Measurements from ENCODE around the gene BMAL2.

BMAL2 gene

GRCh38 chr12:27289414-27289813 lies 43.2 kb upstream of the BMAL2 start:
- H4K91ac ChIP-seq (ENCODE audit: low read depth, low read length, poor library complexity): no peak overlapping the region
- H3K27ac ChIP-seq (replicated peaks; ENCODE audit: low read length): no peak overlapping the region
- no peak overlapping the region for H3K4ac ChIP-seq (ENCODE audit: low read length)
- no peaks in the 10 kb centered on the region for H3K79me1 ChIP-seq (ENCODE audit: low read depth, low read length)
- H3K4me3 ChIP-seq (ENCODE audit: low read length in 2 of 2): no peak overlapping the region
- peaks cover 4 to 30% of the 10 kb centered on the region in 2 donors for H3K4me1 ChIP-seq (ENCODE audit: control insufficient read depth in 2 of 2, insufficient read depth in 1 of 2, low read depth in 1 of 2, low read length in 2 of 2)
- no peak overlapping the region for H3K23ac ChIP-seq (ENCODE audit: low read depth, low read length, poor library complexity)
- H2BK15ac ChIP-seq (ENCODE audit: low read length): no peak overlapping the region
- H2BK5ac ChIP-seq (ENCODE audit: low read length): no peak overlapping the region
- no peak overlapping the region for H2BK12ac ChIP-seq (ENCODE audit: low read length)
- no peak for DNase-seq (ENCODE audit: low spot score)
- H3K18ac ChIP-seq (ENCODE audit: low read length): no peak overlapping the region
- no peak overlapping the region for H2AFZ ChIP-seq (ENCODE audit: low read length)
- H3K9ac ChIP-seq (ENCODE audit: low read depth, low read length, poor library complexity): no peak overlapping the region
- no peak overlapping the region for H4K8ac ChIP-seq (ENCODE audit: low read depth, low read length)
- H3K36me3 ChIP-seq (replicated peaks in 1 of 2; ENCODE audit: control insufficient read depth in 2 of 2, insufficient read depth in 2 of 2, low read length in 2 of 2): no peaks in the 10 kb centered on the region
- no peak overlapping the region for H2AK5ac ChIP-seq (ENCODE audit: low read depth, low read length)
- no peak overlapping the region for H2BK120ac ChIP-seq (ENCODE audit: low read depth, low read length)
- no peaks in the 10 kb centered on the region for H3K9me3 ChIP-seq (replicated peaks in 1 of 2; ENCODE audit: control insufficient read depth in 2 of 2, insufficient read depth in 1 of 2, low read depth in 1 of 2, low read length in 2 of 2)
- H3K14ac ChIP-seq (ENCODE audit: low read length): no peak overlapping the region
- no CpG with 5 or more reads among the region's 3 CpGs for WGBS, 2 donors (ENCODE audit: extremely low coverage in 2 of 2, insufficient read length in 2 of 2, insufficient replicate concordance in 1 of 2)
- H3K4me2 ChIP-seq (ENCODE audit: insufficient read depth, low read length, poor library complexity, severe bottlenecking): no peak overlapping the region
- H3K27me3 ChIP-seq (ENCODE audit: control insufficient read depth in 3 of 3, insufficient read depth in 3 of 3, low read depth in 1 of 3, low read length in 3 of 3): no peaks in the 10 kb centered on the region

DNA sequence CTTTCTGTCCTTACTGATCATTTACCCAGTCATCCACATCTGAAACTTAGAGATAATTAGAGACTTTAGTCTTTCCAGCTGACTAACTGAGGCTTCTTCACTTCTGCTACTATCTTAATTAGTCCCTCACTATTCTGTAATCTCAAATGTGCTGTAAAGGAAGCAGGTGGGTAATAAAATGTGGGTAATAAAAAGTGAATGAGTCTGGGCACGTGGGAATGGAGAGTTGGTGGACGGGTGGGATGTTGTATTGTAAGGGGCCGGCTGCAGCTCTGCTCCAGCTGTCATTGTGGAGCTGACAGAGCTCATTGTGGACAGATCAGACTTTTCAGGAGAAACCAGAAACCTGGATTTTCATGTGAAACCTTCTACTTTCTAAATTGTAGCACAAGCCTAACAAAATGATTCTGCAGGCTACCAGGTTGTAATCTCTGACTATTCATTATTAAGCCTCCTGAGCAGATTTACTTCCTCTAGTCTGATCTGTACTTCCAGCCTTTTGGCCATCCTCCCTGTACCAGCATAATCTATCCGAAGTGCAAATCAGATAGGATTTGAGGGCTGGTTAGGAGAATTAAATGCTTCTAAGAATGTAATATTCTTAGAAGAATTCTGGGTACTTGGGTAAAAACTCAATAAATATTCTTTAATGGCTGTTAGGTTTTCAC lies 42.0 kb upstream of the BMAL2 start:
- Histone ChIP-seq H3K9me3 (replicated peaks in 1 of 2; ENCODE audit: control insufficient read depth in 2 of 2, insufficient read depth in 1 of 2, low read depth in 1 of 2, low read length in 2 of 2) (no peaks in the 10 kb centered on the region), H3K18ac (ENCODE audit: low read length) (no peak overlapping the region), H3K14ac (ENCODE audit: low read length) (no peak overlapping the region), H3K4ac (ENCODE audit: low read length) (no peak overlapping the region), H3K4me2 (ENCODE audit: insufficient read depth, low read length, poor library complexity, severe bottlenecking) (no peak overlapping the region), H2BK15ac (ENCODE audit: low read length) (no peak overlapping the region), H2BK12ac (ENCODE audit: low read length) (no peak overlapping the region), H4K8ac (ENCODE audit: low read depth, low read length) (no peak overlapping the region), H3K4me1 (ENCODE audit: control insufficient read depth in 2 of 2, insufficient read depth in 1 of 2, low read depth in 1 of 2, low read length in 2 of 2) (peaks cover 1 to 18% of the 10 kb centered on the region in 2 donors), H3K27ac (replicated peaks; ENCODE audit: low read length) (no peak overlapping the region), H2AFZ (ENCODE audit: low read length) (no peak overlapping the region), H2AK5ac (ENCODE audit: low read depth, low read length) (no peak overlapping the region), H2BK5ac (ENCODE audit: low read length) (no peak overlapping the region), H3K36me3 (replicated peaks in 1 of 2; ENCODE audit: control insufficient read depth in 2 of 2, insufficient read depth in 2 of 2, low read length in 2 of 2) (no peaks in the 10 kb centered on the region), H3K79me1 (ENCODE audit: low read depth, low read length) (no peaks in the 10 kb centered on the region), H3K4me3 (ENCODE audit: low read length in 2 of 2) (no peak overlapping the region), H3K27me3 (ENCODE audit: control insufficient read depth in 3 of 3, insufficient read depth in 3 of 3, low read depth in 1 of 3, low read length in 3 of 3) (no peaks in the 10 kb centered on the region), H2BK120ac (ENCODE audit: low read depth, low read length) (no peak overlapping the region), H3K23ac (ENCODE audit: low read depth, low read length, poor library complexity) (no peak overlapping the region), H3K9ac (ENCODE audit: low read depth, low read length, poor library complexity) (no peak overlapping the region), H4K91ac (ENCODE audit: low read depth, low read length, poor library complexity) (no peak overlapping the region)
- WGBS, 2 donors (ENCODE audit: extremely low coverage in 2 of 2, insufficient read length in 2 of 2, insufficient replicate concordance in 1 of 2): no CpG with 5 or more reads among the region's 4 CpGs
- DNase-seq (ENCODE audit: low spot score): no peak

- Histone ChIP-seq H3K14ac (ENCODE audit: low read length) (no peak overlapping the region), H3K36me3 (replicated peaks in 1 of 2; ENCODE audit: control insufficient read depth in 2 of 2, insufficient read depth in 2 of 2, low read length in 2 of 2) (no peaks in the 10 kb centered on the region), H3K18ac (ENCODE audit: low read length) (no peak overlapping the region), H4K8ac (ENCODE audit: low read depth, low read length) (no peak overlapping the region), H2BK15ac (ENCODE audit: low read length) (no peak overlapping the region), H2BK12ac (ENCODE audit: low read length) (no peak overlapping the region), H3K4me2 (ENCODE audit: insufficient read depth, low read length, poor library complexity, severe bottlenecking) (no peak overlapping the region), H2BK5ac (ENCODE audit: low read length) (no peak overlapping the region), H4K91ac (ENCODE audit: low read depth, low read length, poor library complexity) (no peak overlapping the region), H2AK5ac (ENCODE audit: low read depth, low read length) (no peak overlapping the region), H3K4me1 (ENCODE audit: control insufficient read depth in 2 of 2, insufficient read depth in 1 of 2, low read depth in 1 of 2, low read length in 2 of 2) (peaks cover 1 to 17% of the 10 kb centered on the region in 2 donors), H3K9ac (ENCODE audit: low read depth, low read length, poor library complexity) (no peak overlapping the region), H3K27ac (replicated peaks; ENCODE audit: low read length) (no peak overlapping the region), H3K27me3 (ENCODE audit: control insufficient read depth in 3 of 3, insufficient read depth in 3 of 3, low read depth in 1 of 3, low read length in 3 of 3) (no peaks in the 10 kb centered on the region), H3K4me3 (ENCODE audit: low read length in 2 of 2) (no peak overlapping the region), H2BK120ac (ENCODE audit: low read depth, low read length) (no peak overlapping the region), H2AFZ (ENCODE audit: low read length) (no peak overlapping the region), H3K79me1 (ENCODE audit: low read depth, low read length) (no peaks in the 10 kb centered on the region), H3K9me3 (replicated peaks in 1 of 2; ENCODE audit: control insufficient read depth in 2 of 2, insufficient read depth in 1 of 2, low read depth in 1 of 2, low read length in 2 of 2) (no peaks in the 10 kb centered on the region), H3K23ac (ENCODE audit: low read depth, low read length, poor library complexity) (no peak overlapping the region), H3K4ac (ENCODE audit: low read length) (no peak overlapping the region)
- no peak for DNase-seq (ENCODE audit: low spot score)
- no CpG with 5 or more reads among the region's 1 CpG for WGBS, 2 donors (ENCODE audit: extremely low coverage in 2 of 2, insufficient read length in 2 of 2, insufficient replicate concordance in 1 of 2)
Observed at GRCh38 chr12:27291862-27292261, 40.8 kb upstream of the BMAL2 start.

GRCh38 chr12:27292718-27293117 lies 39.9 kb upstream of the BMAL2 start:
- no peak overlapping the region for H2BK120ac ChIP-seq (ENCODE audit: low read depth, low read length)
- no peak overlapping the region for H3K27ac ChIP-seq (replicated peaks; ENCODE audit: low read length)
- no CpG with 5 or more reads among the region's 2 CpGs for WGBS, 2 donors (ENCODE audit: extremely low coverage in 2 of 2, insufficient read length in 2 of 2, insufficient replicate concordance in 1 of 2)

More at GRCh38 chr12:27292718-27293117, 39.9 kb upstream of the BMAL2 start:
- Histone ChIP-seq H2BK12ac (ENCODE audit: low read length) (no peak overlapping the region), H2BK15ac (ENCODE audit: low read length) (no peak overlapping the region), H3K27me3 (ENCODE audit: control insufficient read depth in 3 of 3, insufficient read depth in 3 of 3, low read depth in 1 of 3, low read length in 3 of 3) (no peaks in the 10 kb centered on the region), H3K4ac (ENCODE audit: low read length) (no peak overlapping the region), H2BK5ac (ENCODE audit: low read length) (no peak overlapping the region), H3K4me1 (ENCODE audit: control insufficient read depth in 2 of 2, insufficient read depth in 1 of 2, low read depth in 1 of 2, low read length in 2 of 2) (peaks cover 1 to 17% of the 10 kb centered on the region in 2 donors), H2AFZ (ENCODE audit: low read length) (no peak overlapping the region), H3K9ac (ENCODE audit: low read depth, low read length, poor library complexity) (no peak overlapping the region), H3K23ac (ENCODE audit: low read depth, low read length, poor library complexity) (no peak overlapping the region), H4K8ac (ENCODE audit: low read depth, low read length) (no peak overlapping the region), H3K79me1 (ENCODE audit: low read depth, low read length) (no peaks in the 10 kb centered on the region), H3K4me2 (ENCODE audit: insufficient read depth, low read length, poor library complexity, severe bottlenecking) (no peak overlapping the region), H3K4me3 (ENCODE audit: low read length in 2 of 2) (no peak overlapping the region), H3K14ac (ENCODE audit: low read length) (no peak overlapping the region), H4K91ac (ENCODE audit: low read depth, low read length, poor library complexity) (no peak overlapping the region), H3K9me3 (replicated peaks in 1 of 2; ENCODE audit: control insufficient read depth in 2 of 2, insufficient read depth in 1 of 2, low read depth in 1 of 2, low read length in 2 of 2) (no peaks in the 10 kb centered on the region), H3K36me3 (replicated peaks in 1 of 2; ENCODE audit: control insufficient read depth in 2 of 2, insufficient read depth in 2 of 2, low read length in 2 of 2) (peaks cover 0 to 8% of the 10 kb centered on the region in 2 donors), H3K18ac (ENCODE audit: low read length) (no peak overlapping the region), H2AK5ac (ENCODE audit: low read depth, low read length) (no peak overlapping the region)
- DNase-seq (ENCODE audit: low spot score): no peak

Data from neuronal stem cell (in vitro differentiated cells).